ENCODE measurements around the gene JRKL.
A peak's percentile ranks its signal among the peaks of the same experiment; 100 is the strongest.

The JRKL gene

DNA sequence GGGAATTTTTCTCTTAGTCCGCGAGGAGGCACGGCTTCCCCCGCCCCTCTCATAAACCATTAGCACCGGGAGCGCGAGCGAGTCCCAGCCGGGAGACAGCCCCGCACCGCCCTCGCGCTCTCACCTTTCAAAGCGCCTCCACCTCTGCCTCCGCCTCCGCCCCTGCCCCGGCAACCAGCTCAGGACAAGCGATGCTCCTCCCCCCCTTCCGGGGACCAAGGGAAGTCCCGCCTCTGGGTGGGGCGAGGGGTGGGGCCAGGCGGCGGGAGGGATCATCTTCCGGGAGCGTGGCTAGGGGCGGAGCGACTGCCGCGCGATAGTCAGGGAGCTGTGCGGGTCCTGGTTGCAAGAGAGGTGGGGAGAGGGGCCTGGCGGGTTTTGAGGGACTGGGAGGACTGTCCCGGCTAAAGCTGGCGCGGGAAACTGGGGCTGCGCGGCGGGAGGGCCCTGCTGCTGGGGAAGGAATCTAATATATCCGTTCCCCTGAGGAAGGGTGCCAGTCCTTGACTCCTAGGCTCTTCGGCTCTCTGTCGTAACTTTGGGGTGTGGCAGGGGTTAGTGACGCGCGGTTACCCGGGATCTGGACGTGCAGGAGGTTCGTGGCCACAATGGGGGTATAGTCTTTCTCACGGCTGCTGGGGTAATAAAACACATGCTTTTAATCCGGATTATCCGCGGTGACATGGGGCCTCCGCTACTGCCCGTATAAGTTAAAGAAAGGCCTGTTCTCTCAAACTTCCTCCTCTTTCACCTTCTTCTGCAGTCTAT, at the start of gene JRKL, which contains the start of gene CCDC82:
Gene JRKL (plus strand): TSS at position 294 of the 768 bp plus-strand sequence. CDS start 637 bp downstream, outside the sequence.
Gene CCDC82 (minus strand): TSS at position 193 of the 768 bp plus-strand sequence. CDS start 5,165 bp downstream, outside the sequence.
- DNase-seq: peak; percentile 99

- no peak for DNase-seq
Measured at GRCh38 chr11:96340555-96340885, 49.3 kb upstream of the JRKL start.

GRCh38 chr11:96341211-96342013, 48.4 kb upstream of the JRKL start:
- DNase-seq: peak; percentile 67

GRCh38 chr11:96342014-96342960, 47.5 kb upstream of the JRKL start:
- DNase-seq: no peak

- DNase-seq: peak; percentile 94
Measured at GRCh38 chr11:96342961-96343711, 46.7 kb upstream of the JRKL start, which contains the start of gene MAML2. TSS of gene MAML2 (minus strand) at chr11:96343195. CDS start at chr11:96341895, 1,300 bp downstream.

GRCh38 chr11:96356848-96357247, 33.0 kb upstream of the JRKL start:
- no peak for DNase-seq

DNA sequence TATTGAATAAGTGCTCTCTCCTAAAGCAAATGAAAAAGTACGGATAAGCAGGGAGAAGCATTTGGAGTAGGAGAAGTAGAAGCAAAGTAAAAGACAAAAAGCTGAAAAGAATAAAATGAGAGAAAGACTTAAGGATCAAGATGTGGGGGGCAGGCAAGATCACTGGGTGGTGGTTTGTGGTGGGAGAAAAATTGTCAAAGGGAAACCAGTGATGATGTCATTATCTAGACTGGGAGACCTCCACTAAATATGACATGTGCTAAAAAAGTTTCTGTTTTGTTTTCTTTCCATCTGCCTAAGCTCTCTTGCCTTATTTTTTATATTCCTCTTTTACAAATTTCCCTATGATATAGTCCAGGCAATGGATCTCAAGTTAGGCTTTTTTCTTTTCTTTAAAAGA, 32.0 kb upstream of the JRKL start:
- no peak for DNase-seq

DNA sequence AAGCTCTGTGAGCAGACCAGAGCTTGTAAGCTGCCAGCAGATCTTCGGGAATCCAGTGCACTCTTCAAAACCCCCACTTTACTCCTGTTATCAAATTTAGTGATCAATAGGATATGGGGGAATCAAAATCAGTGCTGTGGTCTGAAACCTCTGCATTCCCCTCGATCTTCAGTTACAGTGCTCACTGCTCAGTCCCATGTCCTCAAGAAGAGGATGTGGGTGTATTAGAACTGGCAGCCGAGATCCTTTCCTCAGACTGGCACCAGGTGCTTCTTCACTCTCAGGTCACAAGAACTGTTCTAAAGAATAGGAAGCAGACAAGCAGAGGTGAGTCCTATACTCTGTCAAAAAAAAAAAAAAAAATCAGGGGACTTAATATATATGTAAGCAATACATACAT, 31.5 kb upstream of the JRKL start:
- DNase-seq: no peak

GRCh38 chr11:96361778-96362177, 28.0 kb upstream of the JRKL start:
- no peak for DNase-seq

DNA sequence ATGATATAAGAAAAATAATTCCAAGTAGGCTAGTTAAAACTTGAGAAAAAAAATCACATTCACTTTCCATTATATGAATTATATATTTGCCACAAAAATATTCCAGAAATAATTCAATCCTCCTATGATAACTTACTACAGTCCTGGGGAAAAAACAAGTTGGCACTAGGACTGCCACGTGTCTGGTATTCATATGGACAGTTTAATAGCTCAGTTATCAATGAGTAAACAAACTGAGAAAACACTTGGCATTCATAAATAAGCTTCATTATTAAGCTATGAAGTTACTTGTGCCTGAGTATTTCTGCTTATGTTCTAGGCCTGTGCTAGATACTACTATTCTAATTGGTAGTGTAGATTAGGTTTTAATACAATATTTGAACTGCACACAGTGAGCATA, 24.3 kb upstream of the JRKL start:
- DNase-seq: no peak

GRCh38 chr11:96366024-96366423, 23.8 kb upstream of the JRKL start:
- no peak for DNase-seq

- no peak for DNase-seq
Measured at GRCh38 chr11:96367342-96367741, 22.5 kb upstream of the JRKL start.

DNA sequence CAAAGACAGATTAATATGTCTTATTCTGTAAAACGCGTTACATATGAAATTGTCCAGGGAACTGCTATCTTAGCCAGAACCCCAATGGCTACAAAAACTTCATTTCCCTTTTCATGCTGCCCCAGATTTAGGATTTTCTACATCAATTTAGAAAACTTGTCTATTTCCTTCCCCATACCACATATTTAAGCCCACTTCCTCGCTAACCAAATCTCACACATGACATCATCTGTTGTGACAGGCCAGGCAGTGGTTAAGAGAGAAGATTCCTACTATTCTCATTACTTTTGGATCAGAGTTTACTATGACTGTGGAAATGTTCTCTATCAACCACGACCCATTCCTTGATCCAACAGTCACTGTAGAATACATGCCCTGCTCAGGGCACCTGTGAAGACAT, 16.0 kb upstream of the JRKL start:
- no peak for DNase-seq

GRCh38 chr11:96376796-96377195, 13.0 kb upstream of the JRKL start:
- DNase-seq: no peak

- no peak for DNase-seq
Measured at GRCh38 chr11:96384156-96384555, 5.7 kb upstream of the JRKL start.

DNA sequence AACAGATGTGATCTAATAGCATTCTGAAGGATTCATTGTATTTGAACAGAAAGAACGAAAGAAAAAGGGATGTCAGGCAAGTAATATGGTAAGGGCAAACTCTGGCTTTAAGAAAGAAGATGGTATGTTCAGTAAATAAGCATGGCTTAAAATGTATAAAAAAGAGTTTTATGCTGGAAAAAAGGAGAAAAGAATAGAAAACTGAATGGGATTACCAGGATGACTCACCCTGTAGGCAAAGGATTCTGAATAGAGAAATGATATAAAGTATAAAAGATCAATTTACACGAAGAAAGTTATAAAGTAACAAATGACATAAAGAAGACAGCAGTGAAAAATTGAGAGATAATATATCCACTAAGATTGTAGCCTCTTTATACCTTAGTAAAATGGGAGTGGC, 4.6 kb upstream of the JRKL start:
- DNase-seq: no peak

DNA sequence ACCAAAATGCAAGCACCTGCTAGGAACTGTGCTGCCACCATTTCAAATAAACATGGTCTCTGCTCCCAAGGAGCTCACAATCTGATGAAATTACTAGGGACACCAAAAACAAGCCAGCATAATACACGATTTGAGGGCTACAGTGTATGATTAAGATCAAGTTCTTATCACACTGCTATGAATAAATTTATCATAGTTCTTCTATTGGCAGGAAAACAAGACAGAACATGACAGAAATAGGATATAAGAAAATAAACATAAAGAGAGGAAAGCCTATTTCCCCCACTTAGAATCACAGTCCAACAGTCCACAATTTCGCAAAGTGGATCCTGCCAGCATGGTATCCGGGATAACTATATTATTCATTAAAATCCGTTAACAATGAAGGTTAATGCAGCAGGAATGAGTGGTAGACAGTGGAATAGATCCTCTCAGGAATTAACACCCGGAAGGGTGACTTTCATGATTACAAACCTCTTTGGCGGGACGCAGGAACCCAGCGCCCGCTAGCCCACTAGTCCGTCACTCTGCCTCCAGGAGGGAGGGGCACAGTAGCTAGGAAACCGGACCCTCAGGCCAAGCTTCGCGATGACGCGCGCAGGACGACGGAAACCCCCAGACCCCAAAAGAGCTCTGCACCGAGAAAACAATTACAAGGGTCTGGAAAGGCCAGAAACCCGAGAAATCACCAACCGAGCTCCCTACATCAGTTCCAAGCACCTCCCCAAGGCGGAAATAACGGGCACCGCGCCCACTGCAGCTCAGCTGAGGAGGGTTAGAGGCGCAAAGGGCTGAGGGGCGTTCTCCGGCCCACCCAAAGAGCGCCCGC, 708 bp upstream of the JRKL start:
- no peak for DNase-seq

DNA sequence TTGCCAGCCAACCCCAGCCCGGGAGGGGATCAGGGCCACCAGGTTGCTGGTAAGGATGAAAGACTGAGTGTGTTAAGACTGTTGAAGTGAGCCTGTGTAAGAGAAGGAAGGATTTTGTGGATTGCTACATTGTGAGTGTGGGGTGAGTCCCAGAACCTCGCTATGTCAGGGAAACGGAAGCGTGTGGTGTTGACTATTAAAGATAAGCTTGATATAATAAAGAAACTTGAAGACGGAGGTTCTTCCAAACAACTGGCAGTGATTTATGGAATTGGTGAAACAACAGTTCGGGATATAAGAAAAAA, 627 bp downstream of the JRKL start:
- no peak for DNase-seq

DNA sequence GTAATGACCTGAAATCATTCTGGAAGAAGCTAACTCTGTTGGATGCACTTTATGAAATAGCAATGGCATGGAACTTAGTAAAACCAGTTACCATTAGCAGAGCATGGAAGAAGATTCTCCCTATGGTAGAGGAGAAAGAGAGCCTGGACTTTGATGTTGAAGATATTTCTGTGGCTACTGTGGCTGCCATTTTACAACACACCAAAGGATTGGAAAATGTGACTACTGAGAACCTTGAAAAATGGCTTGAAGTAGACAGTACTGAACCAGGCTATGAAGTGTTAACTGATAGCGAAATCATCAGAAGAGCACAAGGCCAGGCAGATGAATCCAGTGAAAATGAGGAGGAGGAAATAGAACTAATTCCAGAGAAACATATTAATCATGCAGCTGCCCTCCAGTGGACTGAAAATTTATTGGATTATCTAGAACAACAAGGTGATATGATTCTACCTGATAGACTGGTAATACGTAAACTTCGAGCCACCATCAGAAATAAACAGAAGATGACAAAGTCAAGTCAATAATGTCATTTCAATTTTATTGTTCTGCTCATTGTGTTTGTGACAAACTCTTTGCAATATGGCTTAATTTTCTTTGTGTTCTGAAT, 2.0 kb downstream of the JRKL start:
- no peak for DNase-seq

DNA sequence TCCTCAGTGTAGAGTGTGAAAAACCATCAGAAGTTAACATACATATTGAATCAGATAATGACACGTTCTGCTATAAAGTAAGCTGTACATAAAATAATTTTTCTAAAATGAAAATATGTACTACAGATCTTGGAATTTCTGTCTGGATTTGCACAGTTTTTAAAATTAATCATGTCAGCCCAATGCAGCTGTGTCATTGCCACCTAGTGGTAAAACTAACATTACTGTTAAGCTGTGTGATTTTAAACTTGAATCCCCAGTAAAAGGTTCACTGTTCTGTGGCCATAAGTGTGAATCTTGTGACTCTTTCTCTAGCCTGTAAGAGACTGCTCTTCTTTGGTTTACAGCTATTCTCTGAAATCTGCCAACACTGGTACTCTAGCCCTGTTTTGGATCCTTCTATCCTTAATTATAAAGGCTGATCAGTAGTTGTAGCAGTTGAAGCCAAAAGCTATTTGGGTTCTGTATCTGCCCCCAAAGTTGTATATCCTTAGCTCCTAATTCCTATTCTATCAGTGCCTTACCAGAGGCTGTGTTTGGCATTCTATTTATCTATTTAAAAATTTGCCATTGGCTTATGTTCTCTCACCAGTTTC, 4.0 kb downstream of the JRKL start:
- no peak for DNase-seq

DNA sequence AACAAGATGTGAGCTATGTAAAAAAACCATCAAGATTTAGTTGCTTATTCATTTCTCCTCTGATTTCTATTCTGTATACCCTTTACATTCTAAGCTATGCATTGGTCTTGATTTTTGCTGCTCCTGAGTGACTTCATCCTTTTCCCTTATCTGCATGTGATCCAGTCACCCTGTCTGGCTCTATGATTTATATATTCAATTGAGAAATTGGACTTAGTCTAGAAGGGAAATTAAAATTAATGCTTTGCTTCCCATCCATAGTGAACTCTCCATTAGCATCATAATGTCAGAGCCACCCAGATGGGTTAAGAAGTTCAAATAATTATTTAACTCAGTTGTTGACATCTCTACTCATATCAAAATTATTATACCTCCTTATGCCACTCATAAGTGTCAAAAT, 5.0 kb downstream of the JRKL start:
- DNase-seq: no peak
